Measurements from ENCODE around the gene KANTR. TPM values are rescaled to one million over a fixed set of nuclear protein-coding genes. Genes with fewer than 3 reads are reported as not detected.

KANTR gene
- total RNA-seq, 1 donor from 2014 or later = 3.1 TPM

GRCh38 chrX:53126377-53126776 is 32.4 kb downstream of the KANTR start:
- H3K4me3 ChIP-seq (ENCODE audit: low read depth, low read length) = no peak overlapping the region
- TF ChIP-seq CTCF (conservative IDR thresholded peaks at IDR 0.05; ENCODE audit: low read depth, low read length) = no peak
- DNase-seq (ENCODE audit: low read depth) = no peak

DNA sequence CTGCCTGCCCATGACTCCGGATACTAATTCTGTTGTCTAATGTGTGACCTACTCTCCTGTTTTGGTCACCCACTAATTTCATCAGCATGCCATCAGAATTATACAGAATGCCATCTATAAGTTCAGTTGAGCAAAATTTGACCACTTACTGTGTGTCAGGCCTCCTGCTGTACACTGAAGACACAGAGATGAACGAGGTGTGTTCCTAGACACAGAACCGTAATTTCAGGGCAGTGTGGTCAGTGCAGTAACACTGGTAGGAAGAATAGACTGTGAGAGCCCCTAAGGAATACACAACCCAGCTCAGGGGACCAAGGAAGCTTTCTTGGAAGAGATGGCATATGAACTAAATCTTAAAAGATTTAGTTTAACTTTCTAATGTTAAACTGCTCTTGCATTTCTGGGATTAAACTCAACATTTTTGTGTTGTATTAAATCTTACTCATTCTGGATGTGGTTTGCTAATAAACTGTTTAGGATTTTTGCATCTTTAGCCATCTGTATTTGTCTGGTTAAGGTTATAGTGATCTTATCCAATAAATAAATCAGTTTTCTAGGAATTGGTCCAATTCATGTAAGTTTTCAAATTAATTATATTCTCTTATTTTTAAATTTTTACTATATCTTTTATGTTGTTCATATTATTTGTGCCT is 34.3 kb downstream of the KANTR start:
- no peak for DNase-seq (ENCODE audit: low read depth)
- TF ChIP-seq CTCF (conservative IDR thresholded peaks at IDR 0.05; ENCODE audit: low read depth, low read length) = no peak
- no peak overlapping the region for H3K4me3 ChIP-seq (ENCODE audit: low read depth, low read length)

GRCh38 chrX:53133400-53133799 is 39.5 kb downstream of the KANTR start:
- H3K4me3 ChIP-seq (ENCODE audit: low read depth, low read length) = no peak overlapping the region
- no peak for DNase-seq (ENCODE audit: low read depth)

GRCh38 chrX:53135581-53135980 is 41.6 kb downstream of the KANTR start:
- TF ChIP-seq CTCF (conservative IDR thresholded peaks at IDR 0.05; ENCODE audit: low read depth, low read length) = no peak
- H3K4me3 ChIP-seq (ENCODE audit: low read depth, low read length) = no peak overlapping the region
- no peak for DNase-seq (ENCODE audit: low read depth)

More at GRCh38 chrX:53133400-53133799, 39.5 kb downstream of the KANTR start:
- no peak for TF ChIP-seq CTCF (conservative IDR thresholded peaks at IDR 0.05; ENCODE audit: low read depth, low read length)

- no peak for DNase-seq (ENCODE audit: low read depth)
- TF ChIP-seq CTCF (conservative IDR thresholded peaks at IDR 0.05; ENCODE audit: low read depth, low read length) = no peak
- no peak overlapping the region for H3K4me3 ChIP-seq (ENCODE audit: low read depth, low read length)
Observed at GRCh38 chrX:53153581-53153980, 59.6 kb downstream of the KANTR start.

GRCh38 chrX:53155512-53156206 is 61.7 kb downstream of the KANTR start:
- DNase-seq (ENCODE audit: low read depth) = no peak
- H3K4me3 ChIP-seq (ENCODE audit: low read depth, low read length) = no peak overlapping the region
- TF ChIP-seq CTCF (conservative IDR thresholded peaks at IDR 0.05; ENCODE audit: low read depth, low read length) = no peak

DNA sequence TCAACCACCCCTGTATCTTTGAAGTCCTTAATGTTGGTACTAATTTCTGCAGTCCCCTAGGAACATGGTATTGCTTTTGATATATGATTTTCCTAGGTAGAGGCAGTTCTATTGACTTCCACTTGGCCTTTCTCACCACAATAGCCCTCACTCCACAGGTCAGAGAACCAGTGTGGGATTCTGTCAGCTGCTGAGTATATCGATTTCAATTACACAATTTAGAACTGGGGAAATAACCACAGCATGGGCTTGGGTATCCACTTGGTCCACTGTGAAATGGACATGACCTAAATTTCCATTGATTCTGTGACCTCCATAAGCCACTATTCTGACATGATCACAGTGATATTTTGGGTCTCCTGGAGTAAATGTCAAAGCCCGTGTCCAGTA is 62.3 kb downstream of the KANTR start:
- TF ChIP-seq CTCF (conservative IDR thresholded peaks at IDR 0.05; ENCODE audit: low read depth, low read length) = no peak
- no peak overlapping the region for H3K4me3 ChIP-seq (ENCODE audit: low read depth, low read length)
- DNase-seq (ENCODE audit: low read depth) = no peak
